GM21825 (cell line): ENCODE results near the gene SRGAP2.
"Not testable (repeated sequence)": the region's sequence is repeated elsewhere in the genome, so short reads cannot be mapped to it uniquely, and the experiment has no call there.

Source experiments
- ATAC-seq: cut with Tn5 transposase; IDR thresholded peaks from one replicate; pipeline ENCODE4 v1.9.1; 2021; ENCODE audit warnings: mild to moderate bottlenecking, moderate library complexity; ENCODE audit not compliant: unreplicated experiment

SRGAP2 gene

GRCh38 chr1:206203364-206204158 lies at the start of gene SRGAP2:
TSS of gene SRGAP2 (plus strand) at chr1:206203541. CDS start at chr1:206205971, 2,430 bp downstream.
- peak; percentile 4 for ATAC-seq

GRCh38 chr1:206167350-206168029 lies 35.9 kb upstream of the SRGAP2 start:
- ATAC-seq: not testable (repeated sequence)

GRCh38 chr1:206169794-206170193 lies 33.5 kb upstream of the SRGAP2 start:
- not testable (repeated sequence) for ATAC-seq

GRCh38 chr1:206173110-206173719 lies 30.1 kb upstream of the SRGAP2 start:
- not testable (repeated sequence) for ATAC-seq

- not testable (repeated sequence) for ATAC-seq
Observed at GRCh38 chr1:206174182-206174868, 29.0 kb upstream of the SRGAP2 start.

- ATAC-seq: not testable (repeated sequence)
Observed at GRCh38 chr1:206175459-206176113, 27.8 kb upstream of the SRGAP2 start.

- ATAC-seq: not testable (repeated sequence)
Observed at GRCh38 chr1:206176114-206176502, 27.2 kb upstream of the SRGAP2 start.

GRCh38 chr1:206178061-206178989 lies 25.0 kb upstream of the SRGAP2 start:
- ATAC-seq: not testable (repeated sequence)

- ATAC-seq: not testable (repeated sequence)
Observed at GRCh38 chr1:206179666-206180065, 23.7 kb upstream of the SRGAP2 start.

- ATAC-seq: not testable (repeated sequence)
Observed at GRCh38 chr1:206182368-206183317, 20.7 kb upstream of the SRGAP2 start.

- ATAC-seq: not testable (repeated sequence)
Observed at GRCh38 chr1:206183788-206184187, 19.6 kb upstream of the SRGAP2 start.

GRCh38 chr1:206185778-206186177 lies 17.6 kb upstream of the SRGAP2 start:
- ATAC-seq: not testable (repeated sequence)

GRCh38 chr1:206186826-206187225 lies 16.5 kb upstream of the SRGAP2 start:
- ATAC-seq: not testable (repeated sequence)

- not testable (repeated sequence) for ATAC-seq
Observed at GRCh38 chr1:206195182-206195581, 8.2 kb upstream of the SRGAP2 start.

- not testable (repeated sequence) for ATAC-seq
Observed at GRCh38 chr1:206196748-206197424, 6.5 kb upstream of the SRGAP2 start.

- ATAC-seq: peak; percentile 79
Observed at GRCh38 chr1:206202789-206203363, 465 bp upstream of the SRGAP2 start, which contains the start of gene FAM72A. TSS of gene FAM72A (minus strand) at chr1:206202839. CDS start at chr1:206202025, 814 bp downstream.

GRCh38 chr1:206204159-206204511 lies 794 bp downstream of the SRGAP2 start:
- not testable (repeated sequence) for ATAC-seq
